Fibroblast of skin of scalp (primary cell): ENCODE results near the gene ZFP30. TPM values are rescaled to one million over a fixed set of nuclear protein-coding genes. Genes with fewer than 3 reads are reported as not detected.
"Not testable (repeated sequence)": the region's sequence is repeated elsewhere in the genome, so short reads cannot be mapped to it uniquely, and the experiment has no call there.

Experiments used
- DNase-seq: peaks from one replicate; pipeline ENCODE4 v3.0.0-alpha.2; 2013
- polyA plus RNA-seq, 2 experiments: library from polyadenylated mRNA; unstranded; fragments of 120-200 nt; gene quantifications; one replicate each; pipeline ENCODE4 v1.2.1, GENCODE V29; 2013; ENCODE audit not compliant: insufficient read length in 2 of 2

Gene ZFP30
- polyA plus RNA-seq (2013, experiment 1 of 2; ENCODE audit: insufficient read length), result 6.5 TPM
- 6.0 TPM for polyA plus RNA-seq (2013, experiment 2 of 2; ENCODE audit: insufficient read length)

DNA sequence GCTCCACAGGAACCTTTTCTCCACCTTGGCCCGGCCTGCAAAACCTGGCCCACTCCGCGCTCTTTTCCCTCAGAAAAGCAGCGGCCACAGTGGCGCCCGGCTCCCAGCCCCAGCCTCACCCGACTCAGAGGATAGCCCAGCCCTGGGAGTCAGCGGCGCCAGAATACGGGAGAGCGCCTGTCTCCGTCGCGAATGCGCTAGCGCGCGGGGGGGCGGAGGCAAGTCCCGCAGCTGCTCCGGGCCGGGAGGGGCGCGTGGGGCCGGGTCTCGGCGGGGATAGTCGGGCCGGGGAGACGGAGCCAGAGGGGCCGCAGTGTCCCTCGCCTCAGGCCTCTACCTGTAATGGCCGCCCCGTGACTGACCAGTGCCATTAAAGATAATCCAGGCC is at the start of gene ZFP30:
ZFP30 (minus strand) TSS at position 165 of the 388 bp plus-strand sequence. CDS start 7,643 bp downstream, outside the sequence.
- peak; percentile 86 for DNase-seq

DNA sequence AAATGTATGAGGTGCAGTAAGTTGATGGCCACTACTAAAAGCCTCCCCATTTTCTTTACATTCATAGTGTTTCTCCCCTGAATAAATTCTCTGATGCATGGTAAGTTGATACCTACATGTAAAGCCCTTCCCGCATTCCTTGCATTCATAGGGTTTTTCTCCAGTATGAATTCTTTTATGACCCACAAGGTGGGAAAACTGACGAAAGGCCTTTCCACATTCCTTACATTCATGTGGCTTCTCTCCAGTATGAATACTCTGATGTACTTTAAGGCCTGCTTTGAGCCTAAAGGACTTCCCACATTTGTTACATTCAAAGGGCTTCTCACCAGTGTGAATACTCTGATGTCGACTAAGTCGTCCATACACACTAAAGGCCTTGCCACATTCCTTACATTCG is 43.8 kb upstream of the ZFP30 start:
- peak; percentile 8 for DNase-seq

DNA sequence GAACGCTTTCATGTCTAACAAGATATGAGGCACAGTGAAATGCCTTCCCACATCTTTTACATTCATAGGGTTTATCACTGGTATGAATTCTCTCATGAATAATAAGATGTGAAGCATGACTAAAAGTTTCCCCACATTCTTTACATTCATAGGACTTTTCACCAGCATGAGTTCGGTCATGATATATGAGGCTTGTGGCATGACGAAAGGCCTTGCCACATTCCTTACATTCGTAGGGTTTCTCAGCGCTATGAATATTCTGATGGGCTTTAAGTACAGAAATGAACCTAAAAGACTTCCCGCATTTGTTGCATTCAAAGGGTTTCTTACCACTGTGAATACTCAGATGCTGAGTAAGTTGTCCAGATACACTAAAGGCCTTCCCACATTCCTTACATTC is 43.0 kb upstream of the ZFP30 start:
- DNase-seq, result peak; percentile 32

DNA sequence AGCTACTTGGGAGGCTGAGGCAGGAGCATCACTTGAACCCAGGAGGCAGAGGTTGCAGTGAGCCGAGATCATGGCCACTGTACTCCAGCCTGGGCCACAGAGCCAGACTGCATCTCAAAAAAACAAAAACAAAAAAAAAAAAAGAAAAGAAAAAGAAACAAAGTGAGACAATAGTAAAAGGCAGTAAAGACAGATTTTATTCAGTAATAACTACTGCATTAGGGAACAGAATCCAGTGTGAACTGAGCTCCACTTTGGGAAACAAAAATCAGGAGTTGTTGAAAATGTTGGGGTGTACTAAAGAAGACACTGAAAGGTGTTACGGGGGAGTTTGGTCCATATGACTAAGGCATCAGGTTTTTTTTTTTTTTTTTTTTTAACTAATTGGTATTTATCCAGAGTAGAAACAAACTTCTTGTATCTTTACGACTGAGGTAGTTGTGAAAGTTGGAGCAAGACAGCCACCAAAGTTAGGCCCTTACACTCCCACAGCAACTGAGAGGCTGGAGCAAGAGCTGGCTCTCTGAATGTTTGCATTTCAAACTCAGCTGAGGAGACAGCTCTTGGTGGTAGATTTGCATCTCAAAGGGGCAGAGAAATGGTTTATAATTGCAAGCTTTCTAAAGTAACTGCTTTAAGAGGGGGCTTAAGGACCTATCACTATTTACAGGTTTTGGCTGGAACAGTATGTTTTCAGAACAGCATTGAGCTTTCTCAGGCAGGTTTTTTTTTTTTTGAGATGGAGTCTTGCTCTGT is 40.1 kb upstream of the ZFP30 start:
- no peak for DNase-seq

DNA sequence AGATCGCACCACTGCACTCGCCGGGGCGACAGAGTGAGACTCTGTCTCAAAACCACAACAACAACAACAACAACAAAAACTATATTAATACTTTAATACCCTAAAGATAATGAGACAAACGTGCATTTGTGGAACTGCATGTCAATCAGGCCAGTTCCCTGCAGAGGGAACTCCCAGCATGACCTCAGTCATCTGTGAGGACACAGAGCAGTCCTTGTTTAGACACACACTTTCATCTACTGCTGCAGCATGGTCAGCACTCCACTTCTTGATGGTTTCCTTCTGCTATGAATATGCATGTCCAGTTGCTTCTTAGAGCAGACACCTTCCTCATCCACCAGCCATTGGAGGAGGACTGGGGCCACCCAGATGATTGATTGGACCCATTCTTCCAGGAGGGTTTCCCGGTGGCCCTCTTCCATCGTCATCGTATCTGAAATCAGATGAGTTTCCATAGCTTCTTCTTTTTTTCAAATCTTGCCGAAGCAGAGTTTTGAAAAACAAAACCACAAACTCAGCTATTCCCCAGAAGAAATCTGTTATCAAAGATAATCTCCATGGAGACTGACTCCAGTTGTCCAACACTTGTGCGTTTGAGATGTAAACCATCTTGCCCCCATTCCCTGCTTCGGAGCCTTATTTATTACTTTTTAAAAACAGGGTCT is 37.8 kb upstream of the ZFP30 start:
- no peak for DNase-seq

DNA sequence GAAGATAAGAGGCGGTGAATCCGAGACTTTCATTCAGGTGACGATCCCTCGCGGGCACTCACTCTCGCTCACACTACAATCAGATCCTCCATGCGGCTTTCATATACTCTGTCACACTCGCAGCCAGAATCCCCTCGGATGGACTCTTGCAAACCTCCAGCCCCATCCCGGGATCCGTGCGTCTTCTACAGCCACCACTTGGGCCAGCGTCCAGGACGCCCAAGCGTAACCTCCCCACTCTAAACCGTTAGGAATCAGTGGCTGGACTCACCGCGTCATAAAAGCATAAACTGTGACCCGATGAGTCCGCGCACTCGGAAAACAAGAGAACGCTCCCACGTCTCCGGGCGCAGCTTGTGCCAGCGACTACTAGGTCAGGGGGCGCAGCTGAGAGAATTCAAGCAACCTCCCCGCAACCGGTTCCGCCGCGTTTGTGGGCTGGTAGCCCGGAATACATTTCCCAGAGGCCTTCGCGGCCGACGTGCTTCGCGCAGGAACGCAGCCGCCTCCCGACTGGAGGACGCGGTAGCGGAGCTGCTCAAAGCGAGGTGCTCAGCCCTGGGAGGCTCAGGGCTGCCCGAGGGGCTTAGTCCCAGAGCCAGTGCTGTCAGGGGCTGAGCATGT is 36.7 kb upstream of the ZFP30 start:
- peak; percentile 81 for DNase-seq

DNA sequence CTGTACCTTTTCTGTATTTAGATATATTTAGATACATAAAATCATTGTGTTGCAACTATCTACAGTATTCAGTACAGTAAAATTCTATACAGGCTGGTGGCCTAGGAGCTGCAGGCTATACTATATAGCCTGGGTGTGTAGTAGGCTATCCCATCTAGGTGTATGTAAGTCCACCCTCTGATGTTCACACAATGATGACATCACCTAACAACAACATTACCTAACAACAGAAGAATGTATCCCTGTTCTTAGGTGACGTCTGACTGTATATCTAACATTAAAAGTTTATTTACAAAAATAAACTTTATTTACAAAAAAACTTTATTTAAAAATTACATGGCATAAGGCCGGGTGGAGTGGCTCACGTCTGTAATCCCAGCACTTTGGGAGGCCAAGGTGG is 28.3 kb upstream of the ZFP30 start:
- DNase-seq, result no peak

DNA sequence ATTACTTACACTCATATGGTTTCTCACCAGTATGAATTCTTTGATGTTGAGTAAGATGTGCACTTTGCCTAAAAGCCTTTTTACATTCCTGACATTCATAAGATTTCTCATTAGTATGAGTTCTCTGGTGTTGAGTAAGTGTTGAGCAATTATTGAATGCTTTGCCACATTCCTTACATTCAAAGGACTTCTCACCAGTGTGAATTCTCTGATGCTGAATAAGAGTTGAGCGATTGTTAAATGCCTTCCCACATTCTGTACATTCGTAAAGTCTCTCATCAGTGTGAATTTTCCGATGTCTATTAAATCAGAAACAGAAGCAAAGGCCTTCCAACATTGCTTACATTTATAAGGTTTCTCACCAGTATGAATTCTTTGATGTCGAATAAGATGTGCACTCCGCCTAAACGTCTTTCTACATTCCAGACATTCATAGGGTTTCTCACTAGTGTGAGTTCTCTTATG is 14.2 kb upstream of the ZFP30 start:
- DNase-seq, result no peak

DNA sequence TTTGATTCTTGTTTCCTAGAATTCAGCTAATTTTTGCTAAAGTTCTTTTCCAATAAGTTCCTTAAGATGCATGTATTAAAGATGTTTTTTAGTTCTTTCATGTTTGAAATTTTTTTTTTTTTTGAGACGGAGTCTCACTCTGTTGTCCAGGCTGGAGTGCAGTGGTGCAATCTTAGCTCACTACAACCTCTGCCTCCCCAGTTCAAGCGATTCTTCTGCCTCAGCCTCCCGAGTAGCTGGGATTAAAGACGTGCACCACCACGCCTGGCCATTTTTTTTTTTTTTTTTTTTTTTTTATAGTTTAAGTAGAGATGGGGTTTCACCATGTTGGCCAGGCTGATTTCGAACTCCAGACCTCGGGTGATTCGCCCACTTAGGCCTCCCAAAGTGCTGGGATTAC is 1.9 kb upstream of the ZFP30 start:
- not testable (repeated sequence) for DNase-seq

DNA sequence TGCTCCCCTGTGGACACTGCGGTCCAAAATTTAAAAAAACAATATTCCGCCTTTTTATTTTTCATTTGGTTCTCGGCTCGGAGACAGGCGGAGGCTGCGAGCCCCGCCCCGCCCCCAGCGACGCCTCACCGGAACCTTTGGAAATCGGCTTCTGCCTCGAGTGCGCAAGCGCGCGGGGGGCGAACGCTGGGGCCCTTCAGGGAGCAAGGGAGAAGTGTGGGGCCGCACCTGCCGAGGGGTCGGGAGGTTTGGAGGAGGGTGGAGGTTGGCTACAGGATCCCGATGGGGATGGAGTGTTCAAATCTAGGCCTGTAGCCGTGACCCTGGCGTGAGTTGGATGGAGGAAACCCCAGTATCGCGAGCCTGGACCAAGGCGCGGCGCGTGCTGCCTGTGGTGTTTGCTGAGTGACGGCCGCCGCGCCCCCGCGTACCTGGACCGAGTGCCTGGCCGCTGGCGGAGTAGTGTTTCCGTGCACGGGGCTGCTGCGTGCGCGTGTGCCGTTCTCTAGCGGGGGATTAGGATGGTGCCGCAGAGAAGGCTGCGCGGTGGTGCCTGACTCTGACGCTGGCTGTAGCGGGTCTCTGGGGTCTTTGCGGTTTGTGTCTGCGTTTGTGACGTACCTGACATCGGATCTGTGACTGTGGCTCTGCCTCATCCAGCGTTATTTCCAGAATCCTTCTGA is 565 bp upstream of the ZFP30 start:
- DNase-seq, result peak; percentile 79

DNA sequence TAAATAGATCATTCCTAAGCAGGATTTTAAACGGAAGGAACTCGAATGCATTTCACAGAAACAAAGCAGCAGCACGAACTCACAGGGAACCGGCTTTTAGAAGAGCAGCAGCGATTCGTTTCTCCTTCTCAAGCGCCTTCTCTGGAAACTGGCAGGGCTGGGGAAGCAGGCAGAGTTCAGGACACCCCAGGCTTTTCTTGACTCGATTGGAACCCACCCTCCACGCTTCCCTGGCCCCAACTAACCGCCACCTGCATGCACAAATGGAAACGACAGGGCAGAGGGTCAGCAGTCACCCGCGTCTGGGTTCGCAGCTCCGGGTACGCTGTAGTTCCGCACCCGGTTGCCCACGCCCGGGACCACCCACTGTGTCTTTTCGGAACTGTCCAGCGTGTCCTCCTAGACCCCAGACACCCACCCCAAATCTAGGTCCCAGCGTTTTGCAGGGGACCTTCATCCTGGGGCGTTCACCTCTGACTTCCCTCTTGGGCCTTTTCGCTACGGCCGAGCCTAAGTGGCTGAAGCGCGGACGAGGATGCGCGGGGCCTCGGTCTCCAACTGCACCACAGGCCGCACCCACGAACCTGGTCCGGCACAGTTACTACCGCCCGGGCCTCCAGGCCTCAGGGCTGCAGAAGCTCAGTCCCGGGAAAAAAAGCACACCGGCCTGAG is 500 bp downstream of the ZFP30 start:
- peak; percentile 46 for DNase-seq

DNA sequence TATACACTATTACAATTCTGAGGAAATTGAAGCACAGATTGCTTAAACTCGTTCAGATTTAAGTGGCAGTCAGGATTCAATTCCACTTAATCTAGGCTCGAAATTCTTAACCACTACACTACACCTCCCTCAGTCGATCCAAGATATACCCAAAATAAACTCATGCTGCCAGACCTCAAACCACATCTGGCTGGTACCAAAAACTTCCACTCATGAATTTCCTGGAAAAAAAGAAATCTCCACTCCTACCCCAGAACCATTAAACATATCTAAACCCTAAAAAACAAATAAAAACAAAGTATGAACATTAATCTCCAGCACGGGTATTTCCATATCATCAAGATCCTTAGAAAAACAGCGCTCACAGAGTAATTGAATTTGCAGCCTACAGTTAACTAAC is 1.1 kb downstream of the ZFP30 start:
- DNase-seq, result no peak

DNA sequence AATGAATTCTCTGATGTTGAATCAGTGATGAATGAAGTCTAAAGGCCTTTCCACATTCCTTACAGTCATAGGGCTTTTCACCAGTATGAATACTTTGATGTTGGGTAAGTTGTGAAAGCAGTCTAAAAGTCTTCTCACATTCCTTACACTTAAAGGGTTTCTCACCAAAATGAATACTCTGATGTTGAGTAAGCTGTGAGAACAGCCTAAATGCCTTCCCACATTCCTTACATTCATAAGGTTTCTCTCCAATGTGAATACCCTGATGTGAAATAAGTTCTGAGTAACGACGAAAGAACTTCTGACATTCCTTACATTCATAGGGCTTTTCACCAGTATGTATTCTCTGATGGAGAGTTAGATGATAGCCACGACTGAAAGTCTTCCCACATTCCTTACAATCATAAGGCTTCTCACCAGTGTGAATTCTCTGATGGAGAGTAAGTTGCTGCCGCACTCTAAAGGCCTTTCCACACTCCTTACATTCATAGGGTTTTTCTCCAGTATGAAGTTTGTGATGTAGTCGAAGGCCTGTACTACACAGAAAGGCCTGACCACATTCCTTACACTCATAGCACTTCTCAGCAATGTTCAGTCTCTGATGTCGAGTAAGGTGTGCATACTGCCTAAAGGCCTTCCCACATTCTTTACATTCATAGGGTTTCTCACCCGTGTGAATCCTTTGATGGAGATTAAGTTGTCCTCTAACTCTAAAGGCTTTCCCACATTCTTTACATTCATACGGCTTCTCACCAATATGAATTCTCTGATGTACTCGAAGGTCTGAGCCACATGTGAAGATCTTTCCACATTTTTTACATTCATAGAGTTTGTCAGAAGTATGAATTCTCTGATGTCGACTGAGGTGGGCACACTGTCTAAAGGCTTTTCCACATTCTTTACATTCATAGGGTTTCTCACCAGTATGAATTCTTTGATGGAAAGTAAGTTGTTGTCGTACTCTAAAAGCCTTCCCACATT is 19.9 kb downstream of the ZFP30 start:
- DNase-seq, result peak; percentile 3

DNA sequence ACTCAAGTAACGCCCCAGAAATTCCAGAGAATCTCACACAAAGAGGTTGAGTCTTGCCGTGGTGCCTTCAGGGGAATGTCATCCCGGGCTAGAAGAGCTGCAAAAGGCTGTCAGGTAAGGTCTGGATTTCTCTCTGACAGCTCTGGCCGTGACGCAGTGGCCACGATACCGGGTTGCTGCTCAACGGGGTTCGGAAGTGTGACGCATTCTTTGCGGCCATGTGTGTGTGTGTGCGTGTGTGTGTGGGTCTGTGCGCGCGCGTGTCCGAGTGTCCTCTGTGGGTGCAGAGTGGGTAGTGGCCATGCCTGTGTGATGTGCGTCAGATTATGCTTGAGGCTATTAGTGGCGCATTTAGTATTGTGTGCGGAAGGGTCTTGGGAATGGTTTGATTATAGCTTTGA is 60.3 kb downstream of the ZFP30 start:
- DNase-seq, result no peak

DNA sequence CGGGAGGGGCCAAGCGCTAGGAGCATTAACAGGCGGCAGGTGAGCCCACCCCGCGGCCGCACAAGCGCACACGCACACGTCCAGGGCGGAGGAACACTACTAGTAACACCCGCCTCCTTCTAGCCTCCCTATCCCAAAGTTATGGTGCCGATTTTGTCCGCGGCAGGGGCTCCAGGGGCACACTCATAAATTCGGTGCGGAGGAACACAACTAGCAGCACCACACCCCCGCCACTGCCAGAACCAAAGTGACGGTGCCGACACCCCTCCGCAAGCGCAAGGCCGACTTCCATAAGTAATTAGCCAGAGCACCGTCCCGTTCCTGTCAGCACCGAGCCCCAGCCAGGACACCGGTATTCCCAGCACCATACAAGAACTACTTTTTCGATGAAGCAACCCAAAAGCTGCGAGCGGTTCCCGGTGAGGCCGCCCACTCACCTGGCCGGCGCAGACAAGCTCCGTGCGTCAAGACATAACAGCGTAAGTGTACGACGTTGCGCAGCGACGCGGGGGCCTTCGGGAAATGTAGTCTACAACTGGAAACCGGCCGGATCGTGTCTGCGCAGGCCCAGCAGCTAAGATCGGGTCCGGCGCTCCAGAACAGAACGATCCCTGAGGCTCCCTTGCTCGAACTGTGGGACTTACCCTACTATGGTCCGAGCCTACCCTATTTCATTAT is 60.8 kb downstream of the ZFP30 start, which contains the start of the genes ZNF540 and ZNF571:
ZNF540 (plus strand) TSS at position 573 of the 678 bp plus-strand sequence. CDS start 3,572 bp downstream, outside the sequence.
ZNF571 (minus strand) TSS at position 489 of the 678 bp plus-strand sequence. CDS start 8,116 bp downstream, outside the sequence.
- peak; percentile 87 for DNase-seq

DNA sequence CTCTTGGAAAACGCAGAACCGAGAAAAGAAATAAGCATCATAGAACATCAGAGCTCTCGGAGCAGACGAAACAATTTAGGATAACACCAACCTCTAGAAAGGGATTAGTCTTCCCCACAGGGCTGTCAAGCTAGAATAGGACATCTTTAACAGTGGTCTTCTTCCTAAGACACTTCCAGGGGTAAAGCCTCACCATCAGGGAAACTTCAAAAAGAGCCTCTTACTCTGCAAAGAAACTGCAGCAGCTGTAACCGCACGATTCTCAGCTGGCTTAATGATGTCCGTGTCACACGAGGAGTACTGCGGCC is 61.3 kb downstream of the ZFP30 start:
- no peak for DNase-seq

DNA sequence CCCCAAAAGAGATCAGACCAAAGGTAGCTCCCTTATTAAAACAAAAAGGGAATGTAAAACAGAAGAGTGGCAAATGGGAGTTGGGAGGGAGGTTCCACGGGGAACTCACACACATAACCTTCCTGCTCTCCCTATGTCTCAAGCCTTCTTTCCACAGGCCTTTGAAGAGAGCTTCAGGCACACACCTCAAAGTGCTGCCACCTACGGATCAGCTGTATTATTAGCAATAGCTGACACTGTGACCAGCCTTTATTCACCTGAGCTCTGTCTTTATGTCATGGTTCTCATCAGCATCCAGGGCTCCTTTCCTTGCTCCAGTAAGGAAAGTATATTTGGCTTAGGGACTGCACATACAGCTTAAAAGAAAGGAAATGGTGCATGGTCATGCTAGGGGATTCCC is 71.9 kb downstream of the ZFP30 start:
- DNase-seq, result no peak

DNA sequence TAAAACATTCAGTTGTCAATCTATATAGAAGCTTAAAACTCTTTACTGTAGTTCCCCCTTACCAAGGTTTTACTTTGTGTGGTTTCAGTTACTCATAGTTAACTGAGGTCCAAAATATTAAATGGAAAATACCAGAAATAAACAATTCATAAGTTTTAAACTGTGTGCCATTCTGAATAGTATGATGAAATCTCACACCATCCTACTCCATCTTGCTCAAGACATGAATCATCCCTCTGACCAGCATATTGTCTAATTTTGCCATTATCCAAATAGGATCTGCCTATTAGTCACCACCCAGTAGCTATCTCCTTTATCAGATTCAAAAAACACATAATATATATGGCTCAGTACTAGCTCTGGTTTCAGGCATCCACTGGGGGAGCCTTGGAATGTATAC is 83.1 kb downstream of the ZFP30 start:
- DNase-seq, result no peak

DNA sequence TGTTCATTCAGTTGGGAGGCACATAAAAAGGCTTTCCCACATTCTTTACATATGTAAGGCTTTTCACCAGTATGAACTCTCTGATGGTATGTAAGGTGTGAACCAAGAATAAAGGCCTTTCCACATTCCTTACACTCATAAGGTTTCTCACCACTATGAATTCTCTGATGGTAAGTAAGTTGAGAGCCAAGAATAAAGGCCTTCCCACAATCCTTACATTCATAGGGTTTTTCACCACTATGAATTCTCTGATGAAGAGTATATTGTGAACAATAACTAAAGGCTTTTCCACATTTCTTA is 89.9 kb downstream of the ZFP30 start:
- no peak for DNase-seq

DNA sequence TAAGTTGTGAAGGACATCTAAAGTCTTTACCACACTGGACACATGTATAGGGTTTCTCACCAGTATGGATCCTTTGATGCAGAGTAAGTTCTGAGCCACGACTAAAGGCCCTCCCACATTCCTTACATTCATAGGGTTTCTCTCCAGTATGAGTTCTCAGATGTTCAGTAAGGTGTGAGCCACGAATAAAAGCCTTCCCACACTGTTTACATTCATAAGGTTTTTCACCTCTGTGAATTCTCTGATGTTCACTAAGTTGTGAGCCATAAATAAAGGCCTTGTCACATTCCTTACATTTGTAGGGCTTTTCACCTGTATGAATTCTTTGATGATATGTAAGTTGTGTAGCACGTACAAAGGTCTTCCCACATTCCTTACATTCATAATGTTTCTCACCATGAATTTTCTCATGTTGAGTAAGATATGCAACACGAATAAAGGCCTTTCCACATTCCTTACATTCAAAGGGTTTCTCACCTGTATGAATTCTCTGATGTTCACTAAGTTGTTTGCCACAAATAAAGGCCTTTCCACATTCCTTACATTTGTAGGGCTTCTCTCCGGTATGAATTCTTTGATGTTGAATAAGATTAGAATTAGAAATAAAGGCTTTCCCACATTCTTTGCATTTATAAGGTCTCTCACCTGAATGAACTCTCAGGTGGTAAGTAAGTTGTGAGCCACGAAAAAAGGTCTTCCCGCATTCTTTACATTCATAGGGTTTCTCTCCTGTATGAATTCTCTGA is 90.5 kb downstream of the ZFP30 start:
- DNase-seq, result no peak
